GM18526 (cell line): ENCODE measurements around the gene PRRT1.

Source experiments
- POLR2A ChIP-seq: IDR thresholded peaks from 3 replicates; pipeline ENCODE4 v1.6.1; 2011; ENCODE audit not compliant: insufficient read length; ENCODE audit errors: extremely low read depth

PRRT1 gene

GRCh38 chr6:32166411-32167061, 14.8 kb upstream of the PRRT1 start:
- TF ChIP-seq POLR2A: no peak

DNA sequence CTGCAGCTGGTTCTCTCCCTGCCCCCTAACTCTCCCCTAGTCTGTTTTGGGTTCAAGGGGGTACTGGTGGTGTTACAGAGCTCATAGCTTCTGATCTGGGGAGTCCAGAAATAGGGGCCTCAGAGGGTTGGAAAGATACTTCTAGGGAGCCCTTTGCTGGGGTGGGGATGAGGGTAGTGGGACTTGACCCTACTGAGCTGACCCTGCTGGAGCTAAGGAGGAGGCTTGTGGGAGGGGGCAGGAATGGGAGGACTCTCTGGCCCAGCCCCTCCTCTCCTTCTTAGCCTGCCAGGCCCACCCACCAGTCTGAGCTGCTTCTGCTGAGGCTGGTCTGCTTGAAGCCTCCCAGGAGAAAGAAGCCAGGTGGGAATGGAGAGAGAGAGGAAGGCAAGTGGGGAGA, 12.6 kb upstream of the PRRT1 start, which contains the start of gene EGFL8:
Gene EGFL8 (plus strand): TSS at position 301 of the 400 bp plus-strand sequence. CDS start 1,571 bp downstream, outside the sequence.
- no peak for TF ChIP-seq POLR2A

DNA sequence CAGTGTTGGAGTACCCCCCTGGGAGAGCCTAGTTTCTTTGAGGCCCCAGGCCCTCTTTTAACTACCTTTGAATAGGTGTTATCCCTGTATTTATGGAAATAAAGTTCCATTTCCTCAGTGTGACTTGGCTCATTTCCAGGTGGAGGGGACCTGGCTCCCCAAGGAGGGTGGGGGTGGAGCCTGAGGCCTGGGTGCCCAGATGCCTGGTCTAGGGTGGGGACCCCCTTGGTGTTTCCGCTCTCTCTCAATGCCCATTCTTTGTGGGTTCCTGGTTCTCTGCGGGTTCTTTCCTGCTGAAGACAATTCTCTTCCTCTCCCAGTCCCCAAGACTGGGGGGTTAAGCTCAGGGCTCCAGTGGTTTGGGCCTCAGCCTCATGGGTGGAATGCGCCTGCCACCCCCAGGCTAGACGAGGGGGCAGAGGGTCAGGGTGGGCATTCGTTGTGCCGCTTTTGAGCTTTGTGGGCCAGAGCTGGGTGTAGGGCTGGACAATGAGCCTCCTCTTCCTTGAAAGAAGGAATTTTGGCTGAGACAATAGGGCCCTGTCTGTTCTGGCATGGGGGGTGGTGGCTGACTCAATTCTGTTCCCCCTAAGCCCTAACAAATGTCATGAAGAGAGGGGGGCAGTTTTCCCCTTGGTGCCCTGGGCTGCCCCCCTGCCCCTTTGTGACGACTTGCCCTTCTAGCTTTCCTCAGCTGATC, 12.0 kb upstream of the PRRT1 start:
- TF ChIP-seq POLR2A: no peak

GRCh38 chr6:32158052-32158451, 6.3 kb upstream of the PRRT1 start:
- TF ChIP-seq POLR2A: no peak

GRCh38 chr6:32156891-32157290, 5.2 kb upstream of the PRRT1 start:
- no peak for TF ChIP-seq POLR2A

- TF ChIP-seq POLR2A: no peak
These were observed 2.9 kb upstream of the PRRT1 start for GRCh38 chr6:32154514-32155161.

GRCh38 chr6:32153564-32154513, 2.1 kb upstream of the PRRT1 start, which contains the start of gene PPT2:
PPT2 (plus strand) TSS chr6:32154141; CDS start chr6:32154595, 454 bp downstream.
- no peak for TF ChIP-seq POLR2A

- no peak for TF ChIP-seq POLR2A
These were observed 1.2 kb upstream of the PRRT1 start for GRCh38 chr6:32152769-32153563.

DNA sequence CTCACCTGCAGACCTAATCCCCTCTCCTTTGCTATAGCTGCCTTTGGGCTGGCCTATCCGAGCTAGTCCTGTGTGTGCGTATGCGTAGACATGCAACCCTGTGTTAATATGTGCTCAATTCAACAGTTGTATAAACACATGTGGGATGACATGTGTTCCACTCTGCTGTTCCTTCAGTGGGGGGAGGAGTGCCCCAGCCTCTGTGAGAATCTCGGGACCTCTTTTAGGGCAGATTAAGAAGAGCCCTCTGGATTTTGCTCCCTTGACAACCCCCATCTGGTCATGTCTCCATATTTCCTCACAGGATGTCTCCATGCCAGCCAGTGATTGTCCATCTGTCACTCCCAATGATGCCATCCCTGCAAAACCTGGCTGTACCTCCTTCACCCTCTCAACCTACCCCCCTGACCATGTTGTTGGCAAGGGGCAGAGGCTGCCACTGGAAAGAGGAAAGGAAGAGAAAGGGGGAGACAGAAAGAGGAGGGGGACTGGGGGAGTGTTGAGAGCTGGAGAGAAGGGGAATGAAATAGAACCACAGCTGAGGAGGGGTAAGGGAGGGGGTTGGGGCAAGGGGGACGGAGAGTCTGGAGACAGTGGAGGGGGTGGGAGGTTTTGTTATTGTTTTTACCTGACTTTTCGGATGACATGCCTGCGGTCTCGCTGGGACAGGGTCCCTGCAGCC, 417 bp downstream of the PRRT1 start:
- no peak for TF ChIP-seq POLR2A

DNA sequence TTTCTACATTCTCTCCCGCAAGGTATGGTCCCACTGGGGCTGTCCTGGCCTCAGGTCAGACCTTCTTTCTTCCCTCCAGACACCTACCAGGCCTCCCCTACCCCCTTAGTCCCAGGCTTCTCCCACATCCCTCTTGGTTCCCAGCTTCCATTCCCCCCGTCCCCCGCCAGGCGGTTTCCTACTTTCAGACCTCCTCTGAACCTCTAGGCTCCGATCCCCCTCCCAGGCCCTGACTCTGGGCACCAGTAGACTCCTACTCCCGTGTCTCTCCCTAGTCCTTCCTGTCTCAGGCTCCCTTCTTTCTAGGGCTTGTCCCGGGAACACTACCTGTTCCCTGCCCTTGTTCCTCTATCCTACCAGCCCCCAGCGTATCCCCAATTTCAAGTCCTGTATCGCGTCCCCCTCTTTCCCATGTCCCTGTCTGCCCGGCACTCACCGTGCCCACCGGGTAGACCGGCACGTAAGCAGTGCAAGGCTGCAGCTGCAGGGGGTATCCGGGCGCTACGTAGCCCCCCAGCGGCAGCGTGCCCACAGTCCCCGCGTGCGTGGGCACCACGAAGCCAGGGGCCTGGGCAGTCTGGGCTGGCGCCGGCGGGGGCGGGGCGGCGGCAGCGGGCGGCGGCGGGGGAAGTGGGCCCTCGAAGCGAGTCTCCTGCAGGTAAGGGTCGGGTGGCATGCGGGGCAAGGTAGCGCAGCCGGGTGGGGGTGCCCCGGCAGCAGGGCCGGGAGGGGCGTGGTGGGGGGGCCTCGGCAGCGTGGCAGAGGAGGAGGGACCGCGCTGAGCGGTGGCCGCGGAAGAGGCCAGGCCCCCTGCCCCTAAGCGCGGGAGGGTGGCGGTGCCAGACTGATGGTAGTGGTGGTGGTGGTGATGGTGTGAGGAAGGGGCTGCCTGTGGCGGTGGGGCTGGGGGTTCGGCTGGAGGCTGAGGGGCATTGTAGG, 1.5 kb downstream of the PRRT1 start:
- no peak for TF ChIP-seq POLR2A

GRCh38 chr6:32149092-32149755, 2.5 kb downstream of the PRRT1 start:
- no peak for TF ChIP-seq POLR2A
